WTC11 (cell line): ENCODE measurements around the gene SLC25A22. TPM values are rescaled to one million over a fixed set of nuclear protein-coding genes. Genes with fewer than 3 reads are reported as not detected.

Experiments
- ATAC-seq: fragments of 200-7000 bp; cut with Tn5 transposase; 2 replicates; pipeline ENCODE4 v1.10.0; 2021; ENCODE audit warnings: mild to moderate bottlenecking, moderate library complexity
- CTCF ChIA-PET: fragments of 300-600 bp; sonication (Branson Sonifier 250); formaldehyde crosslinking; loops from one replicate; lab custom pipeline; 2021; ENCODE audit warnings: antibody characterized with exemption; lab: Charles Lee
- POLR2A ChIA-PET: fragments of 350-600 bp; sonication (Branson Sonifier 250); formaldehyde crosslinking; loops from one replicate; lab custom pipeline; 2021; ENCODE audit warnings: antibody characterized with exemption; lab: Charles Lee
- DNase-seq: peaks from one replicate; pipeline ENCODE4 v3.0.0; 2021; ENCODE audit warnings: low spot score
- H3K27ac Mint-ChIP-seq: 2 replicates; pipeline ENCODE4 v1.8.0; 2021; ENCODE audit warnings: mixed read lengths
- H3K27me3 Mint-ChIP-seq: 2 replicates; pipeline ENCODE4 v1.8.0; 2021; ENCODE audit warnings: low read depth, mild to moderate bottlenecking, moderate library complexity, mixed read lengths
- H3K36me3 Mint-ChIP-seq: 2 replicates; pipeline ENCODE4 v1.8.0; 2021; ENCODE audit warnings: mixed read lengths
- H3K4me1 Mint-ChIP-seq: 2 replicates; pipeline ENCODE4 v1.8.0; 2022; ENCODE audit warnings: mixed read lengths
- H3K4me3 Mint-ChIP-seq: 2 replicates; pipeline ENCODE4 v1.8.0; 2021; ENCODE audit warnings: mild to moderate bottlenecking, moderate library complexity, mixed read lengths
- H3K9me3 Mint-ChIP-seq: 2 replicates; pipeline ENCODE4 v1.8.0; 2021; ENCODE audit warnings: mixed read lengths
- ATF1 ChIP-seq: sonication (generic); formaldehyde crosslinking; IDR thresholded peaks from 2 replicates; pipeline ENCODE4 v1.8.1; 2023; ENCODE audit warnings: mild to moderate bottlenecking, moderate library complexity, missing genetic modification reagents
- FOXJ3 ChIP-seq: sonication (generic); formaldehyde crosslinking; IDR thresholded peaks from 2 replicates; pipeline ENCODE4 v1.9.0; 2021; ENCODE audit warnings: missing genetic modification reagents, mild to moderate bottlenecking, borderline replicate concordance
- FOXP1 ChIP-seq: sonication (generic); formaldehyde crosslinking; IDR thresholded peaks from 2 replicates; pipeline ENCODE4 v1.8.0; 2022; ENCODE audit warnings: missing genetic modification reagents, mild to moderate bottlenecking, moderate library complexity, borderline replicate concordance
- HMGA2 ChIP-seq: fragments of 250-450 bp; sonication (Bioruptor Pico); IDR thresholded peaks from 2 replicates; pipeline ENCODE4 v1.4.0; 2021; ENCODE audit warnings: mild to moderate bottlenecking, moderate library complexity
- IRF2 ChIP-seq: sonication (generic); formaldehyde crosslinking; IDR thresholded peaks from 2 replicates; pipeline ENCODE4 v1.8.0; 2022; ENCODE audit warnings: low read depth, missing genetic modification reagents, borderline replicate concordance
- JAZF1 ChIP-seq: fragments of 250-450 bp; sonication (Bioruptor Pico); IDR thresholded peaks from 2 replicates; pipeline ENCODE4 v1.9.0; 2021; ENCODE audit warnings: moderate library complexity, mild to moderate bottlenecking, inconsistent platforms
- NR1H2 ChIP-seq: sonication (generic); formaldehyde crosslinking; IDR thresholded peaks from 2 replicates; pipeline ENCODE4 v1.9.0; 2021; ENCODE audit warnings: mild to moderate bottlenecking, moderate library complexity, missing genetic modification reagents
- RELA ChIP-seq: sonication (generic); formaldehyde crosslinking; IDR thresholded peaks from 2 replicates; pipeline ENCODE4 v1.8.1; 2022; ENCODE audit warnings: missing genetic modification reagents, mild to moderate bottlenecking, borderline replicate concordance
- SOX15 ChIP-seq: fragments of 250-450 bp; sonication (Bioruptor Pico); IDR thresholded peaks from 2 replicates; pipeline ENCODE4 v1.9.0; 2021; ENCODE audit warnings: mild to moderate bottlenecking
- TP53 ChIP-seq: sonication (generic); formaldehyde crosslinking; IDR thresholded peaks from 2 replicates; pipeline ENCODE4 v1.8.1; 2023; ENCODE audit warnings: mild to moderate bottlenecking, missing genetic modification reagents
- ZNF317 ChIP-seq: sonication (generic); formaldehyde crosslinking; IDR thresholded peaks from 2 replicates; pipeline ENCODE4 v1.8.1; 2023; ENCODE audit warnings: low read depth, mild to moderate bottlenecking, moderate library complexity, missing genetic modification reagents, borderline replicate concordance
- ZNF396 ChIP-seq: fragments of 250-450 bp; sonication (Bioruptor Pico); IDR thresholded peaks from 2 replicates; pipeline ENCODE4 v1.8.0; 2021; ENCODE audit warnings: mild to moderate bottlenecking, moderate library complexity, borderline replicate concordance
- ZNF423 ChIP-seq: fragments of 250-450 bp; sonication (Bioruptor Pico); IDR thresholded peaks from 2 replicates; pipeline ENCODE4 v2.1.2; 2022; ENCODE audit warnings: mild to moderate bottlenecking, moderate library complexity
- total RNA-seq: library from RNA; stranded (reverse); gene quantifications from 3 replicates; pipeline ENCODE4 v1.2.3, GENCODE V29; 2021
- TF ChIP-seq, protein P1 (sequence below): fragments of 250-450 bp; sonication (Bioruptor Pico); IDR thresholded peaks from 2 replicates; pipeline ENCODE4 v1.8.0; 2021; ENCODE audit warnings: mild to moderate bottlenecking
- TF ChIP-seq, protein P2 (sequence below): fragments of 250-450 bp; sonication (Bioruptor Pico); conservative IDR thresholded peaks from 2 replicates; pipeline ENCODE4 v1.9.0; 2021; ENCODE audit warnings: mild to moderate bottlenecking
- TF ChIP-seq, protein P3 (sequence below): sonication (generic); formaldehyde crosslinking; IDR thresholded peaks from 2 replicates; pipeline ENCODE4 v1.8.0; 2023; ENCODE audit warnings: missing genetic modification reagents
- TF ChIP-seq, protein P4 (sequence below): fragments of 200-600 bp; IDR thresholded peaks from 2 replicates; pipeline ENCODE4 v1.8.0; 2022; ENCODE audit warnings: antibody characterized with exemption
- TF ChIP-seq, protein P5 (sequence below): sonication (generic); formaldehyde crosslinking; IDR thresholded peaks from 2 replicates; pipeline ENCODE4 v1.8.1; 2022; ENCODE audit warnings: missing genetic modification reagents, borderline replicate concordance
- TF ChIP-seq, protein P6 (sequence below): fragments of 250-450 bp; sonication (Bioruptor Pico); IDR thresholded peaks from 2 replicates; pipeline ENCODE4 v1.9.0; 2021; ENCODE audit warnings: mild to moderate bottlenecking, borderline replicate concordance
- TF ChIP-seq, protein P7 (sequence below): sonication (generic); formaldehyde crosslinking; IDR thresholded peaks from 2 replicates; pipeline ENCODE4 v1.8.1; 2023; ENCODE audit warnings: mild to moderate bottlenecking, missing genetic modification reagents, moderate library complexity

Gene SLC25A22
- total RNA-seq, 1 experiment from 2014 or later = 44.8 TPM

DNA sequence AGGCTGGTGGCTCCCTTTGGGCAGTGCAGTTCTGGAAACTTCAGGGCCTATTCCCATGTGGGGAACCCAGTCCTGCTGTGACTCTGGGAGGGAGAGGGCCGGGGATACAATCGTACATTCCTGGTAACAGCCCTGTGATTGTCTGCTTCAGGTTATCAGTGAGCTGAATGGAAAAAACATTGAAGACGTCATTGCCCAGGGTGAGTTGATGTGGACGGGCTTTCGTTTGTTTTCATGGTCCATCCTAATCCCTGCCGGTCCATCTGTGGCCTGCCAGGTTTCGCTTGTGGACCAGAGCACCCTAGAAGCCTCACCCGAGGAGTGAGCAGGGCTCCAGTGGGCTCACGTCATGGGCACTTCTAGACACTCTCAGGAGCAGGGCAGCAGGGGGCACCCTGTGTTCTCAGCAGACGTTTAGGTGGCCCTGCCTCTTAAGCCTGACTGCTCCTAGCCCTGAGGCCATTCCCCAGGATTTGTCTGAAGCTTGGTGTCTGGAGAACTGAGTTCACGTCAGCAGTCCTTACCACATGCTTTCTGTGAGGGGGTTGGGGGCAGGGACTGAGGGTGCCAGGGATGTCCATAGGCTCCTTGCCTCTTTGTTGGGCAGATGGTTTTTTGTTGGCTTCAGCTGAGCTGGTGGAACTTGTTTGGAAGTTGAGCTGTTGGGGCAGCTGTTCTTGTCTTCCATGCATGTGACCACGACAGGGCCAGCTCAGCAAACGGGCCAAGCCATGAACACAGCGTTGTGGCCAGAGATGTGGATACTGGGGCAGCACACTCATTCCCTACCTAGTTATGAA lies 13.6 kb upstream of the SLC25A22 start:
- H3K36me3 Mint-ChIP-seq = peaks cover 28% of the 10 kb centered on the region
- TF ChIP-seq, protein P1, sequence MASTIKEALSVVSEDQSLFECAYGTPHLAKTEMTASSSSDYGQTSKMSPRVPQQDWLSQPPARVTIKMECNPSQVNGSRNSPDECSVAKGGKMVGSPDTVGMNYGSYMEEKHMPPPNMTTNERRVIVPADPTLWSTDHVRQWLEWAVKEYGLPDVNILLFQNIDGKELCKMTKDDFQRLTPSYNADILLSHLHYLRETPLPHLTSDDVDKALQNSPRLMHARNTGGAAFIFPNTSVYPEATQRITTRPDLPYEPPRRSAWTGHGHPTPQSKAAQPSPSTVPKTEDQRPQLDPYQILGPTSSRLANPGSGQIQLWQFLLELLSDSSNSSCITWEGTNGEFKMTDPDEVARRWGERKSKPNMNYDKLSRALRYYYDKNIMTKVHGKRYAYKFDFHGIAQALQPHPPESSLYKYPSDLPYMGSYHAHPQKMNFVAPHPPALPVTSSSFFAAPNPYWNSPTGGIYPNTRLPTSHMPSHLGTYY (CRISPR knock-in tag) = 0 out of 2 replicates have a peak, but pooled peaks have one; percentile 4
- no peak for TF ChIP-seq RELA (CRISPR knock-in tag)
- H3K27ac Mint-ChIP-seq = peak overlapping the region; percentile 93
- no peaks in the 10 kb centered on the region for H3K27me3 Mint-ChIP-seq
- H3K9me3 Mint-ChIP-seq = no peaks in the 10 kb centered on the region
- H3K4me1 Mint-ChIP-seq = peaks cover 32% of the 10 kb centered on the region
- peak overlapping the region; percentile 92 for H3K4me3 Mint-ChIP-seq
- DNase-seq = no peak
- ChIA-PET POLR2A (no interaction called here), CTCF (interaction anchor here (0.9 kb wide), 1 partner anchor 19 kb away, joined by 3 read pairs; no protein-coding TSS in a partner anchor)
- no peak for ATAC-seq

DNA sequence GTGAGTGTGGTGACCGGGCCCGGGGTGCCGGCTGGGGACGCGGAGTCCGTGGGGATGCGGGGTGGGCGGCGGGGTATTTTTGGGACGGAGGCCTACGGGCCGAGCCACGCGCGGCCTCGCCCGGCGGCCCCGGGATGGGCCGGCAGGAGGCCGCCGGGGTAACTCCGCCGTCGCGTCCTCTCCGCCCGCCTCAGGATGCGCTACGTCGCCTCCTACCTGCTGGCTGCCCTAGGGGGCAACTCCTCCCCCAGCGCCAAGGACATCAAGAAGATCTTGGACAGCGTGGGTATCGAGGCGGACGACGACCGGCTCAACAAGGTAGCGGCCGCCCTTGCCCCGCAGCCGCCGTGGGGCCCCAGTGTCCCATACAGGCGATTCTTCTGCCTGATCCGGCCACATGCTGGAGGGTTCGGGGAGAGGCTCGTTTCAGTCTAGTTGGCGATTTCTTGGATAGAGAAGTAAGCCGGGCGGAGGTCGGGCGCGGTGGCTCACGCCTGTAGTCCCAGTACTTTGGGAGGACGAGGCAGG lies 12.0 kb upstream of the SLC25A22 start:
- H3K9me3 Mint-ChIP-seq = no peaks in the 10 kb centered on the region
- H3K4me3 Mint-ChIP-seq = peak overlapping the region; percentile 92
- peaks cover 28% of the 10 kb centered on the region for H3K36me3 Mint-ChIP-seq
- POLR2A ChIA-PET = interaction anchor here (0.6 to 2.0 kb wide), 6 partner anchors 9 to 25 kb away, joined by 3 to 18 read pairs (median 4); partner anchors contain the start of genes CD151, CRACR2B and PNPLA2
- peak overlapping the region; percentile 68; the same call in 1 of the 2 replicates for H3K27ac Mint-ChIP-seq
- no peak for DNase-seq
- peaks cover 39% of the 10 kb centered on the region for H3K4me1 Mint-ChIP-seq
- no peaks in the 10 kb centered on the region for H3K27me3 Mint-ChIP-seq
- ATAC-seq = no peak
- CTCF ChIA-PET = interaction anchor here (1.6 to 2.2 kb wide), 3 partner anchors 27 to 38 kb away, joined by 6 to 13 read pairs (median 7); no protein-coding TSS in a partner anchor
- TF ChIP-seq NR1H2 (CRISPR knock-in tag) (no peak), SOX15 (CRISPR knock-in tag) (no peak), ZNF317 (no peak), ATF1 (CRISPR knock-in tag) (no peak), ZNF423 (no peak), HMGA2 (no peak), TP53 (CRISPR knock-in tag) (no peak), ZNF396 (no peak), FOXJ3 (CRISPR knock-in tag) (no peak), IRF2 (CRISPR knock-in tag) (no peak), FOXP1 (CRISPR knock-in tag) (no peak), JAZF1 (no peak)
- TF ChIP-seq, protein P2, sequence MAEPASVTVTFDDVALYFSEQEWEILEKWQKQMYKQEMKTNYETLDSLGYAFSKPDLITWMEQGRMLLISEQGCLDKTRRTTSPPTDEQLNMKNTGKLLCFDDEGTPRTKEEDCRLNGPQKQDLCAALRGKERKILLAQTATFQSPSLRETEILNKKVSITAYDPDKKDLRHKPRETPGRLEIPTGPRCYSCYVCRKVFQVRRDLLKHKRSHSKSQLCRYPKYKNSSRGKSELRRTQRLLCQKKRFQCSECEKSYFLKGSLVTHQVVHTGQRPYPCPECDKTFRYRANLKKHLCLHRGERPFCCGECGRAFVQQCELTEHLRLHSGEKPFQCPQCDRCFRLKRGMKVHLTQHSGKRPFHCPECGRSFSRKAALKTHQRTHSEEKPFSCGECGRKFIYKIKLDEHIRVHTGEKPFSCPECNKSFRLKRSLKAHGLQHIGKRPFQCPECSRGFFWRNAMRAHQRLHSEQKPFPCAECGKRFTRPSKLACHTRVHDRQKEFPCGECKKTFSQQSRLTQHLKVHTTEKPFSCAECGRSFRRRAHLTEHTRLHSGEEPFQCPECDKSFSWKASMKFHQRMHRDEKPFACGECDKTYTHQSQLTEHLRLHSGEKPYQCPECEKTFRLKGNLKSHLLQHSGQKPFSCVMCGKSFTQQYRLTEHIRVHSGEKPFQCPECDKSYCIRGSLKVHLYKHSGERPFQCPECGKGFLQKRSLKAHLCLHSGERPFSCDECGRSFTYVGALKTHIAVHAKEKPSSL = no peak
- TF ChIP-seq, protein P3, sequence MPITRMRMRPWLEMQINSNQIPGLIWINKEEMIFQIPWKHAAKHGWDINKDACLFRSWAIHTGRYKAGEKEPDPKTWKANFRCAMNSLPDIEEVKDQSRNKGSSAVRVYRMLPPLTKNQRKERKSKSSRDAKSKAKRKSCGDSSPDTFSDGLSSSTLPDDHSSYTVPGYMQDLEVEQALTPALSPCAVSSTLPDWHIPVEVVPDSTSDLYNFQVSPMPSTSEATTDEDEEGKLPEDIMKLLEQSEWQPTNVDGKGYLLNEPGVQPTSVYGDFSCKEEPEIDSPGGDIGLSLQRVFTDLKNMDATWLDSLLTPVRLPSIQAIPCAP (CRISPR knock-in tag) = peak; percentile 71; the same call in 1 of the 2 replicates
- TF ChIP-seq, protein P4, sequence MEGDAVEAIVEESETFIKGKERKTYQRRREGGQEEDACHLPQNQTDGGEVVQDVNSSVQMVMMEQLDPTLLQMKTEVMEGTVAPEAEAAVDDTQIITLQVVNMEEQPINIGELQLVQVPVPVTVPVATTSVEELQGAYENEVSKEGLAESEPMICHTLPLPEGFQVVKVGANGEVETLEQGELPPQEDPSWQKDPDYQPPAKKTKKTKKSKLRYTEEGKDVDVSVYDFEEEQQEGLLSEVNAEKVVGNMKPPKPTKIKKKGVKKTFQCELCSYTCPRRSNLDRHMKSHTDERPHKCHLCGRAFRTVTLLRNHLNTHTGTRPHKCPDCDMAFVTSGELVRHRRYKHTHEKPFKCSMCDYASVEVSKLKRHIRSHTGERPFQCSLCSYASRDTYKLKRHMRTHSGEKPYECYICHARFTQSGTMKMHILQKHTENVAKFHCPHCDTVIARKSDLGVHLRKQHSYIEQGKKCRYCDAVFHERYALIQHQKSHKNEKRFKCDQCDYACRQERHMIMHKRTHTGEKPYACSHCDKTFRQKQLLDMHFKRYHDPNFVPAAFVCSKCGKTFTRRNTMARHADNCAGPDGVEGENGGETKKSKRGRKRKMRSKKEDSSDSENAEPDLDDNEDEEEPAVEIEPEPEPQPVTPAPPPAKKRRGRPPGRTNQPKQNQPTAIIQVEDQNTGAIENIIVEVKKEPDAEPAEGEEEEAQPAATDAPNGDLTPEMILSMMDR = no peak
- TF ChIP-seq, protein P5, sequence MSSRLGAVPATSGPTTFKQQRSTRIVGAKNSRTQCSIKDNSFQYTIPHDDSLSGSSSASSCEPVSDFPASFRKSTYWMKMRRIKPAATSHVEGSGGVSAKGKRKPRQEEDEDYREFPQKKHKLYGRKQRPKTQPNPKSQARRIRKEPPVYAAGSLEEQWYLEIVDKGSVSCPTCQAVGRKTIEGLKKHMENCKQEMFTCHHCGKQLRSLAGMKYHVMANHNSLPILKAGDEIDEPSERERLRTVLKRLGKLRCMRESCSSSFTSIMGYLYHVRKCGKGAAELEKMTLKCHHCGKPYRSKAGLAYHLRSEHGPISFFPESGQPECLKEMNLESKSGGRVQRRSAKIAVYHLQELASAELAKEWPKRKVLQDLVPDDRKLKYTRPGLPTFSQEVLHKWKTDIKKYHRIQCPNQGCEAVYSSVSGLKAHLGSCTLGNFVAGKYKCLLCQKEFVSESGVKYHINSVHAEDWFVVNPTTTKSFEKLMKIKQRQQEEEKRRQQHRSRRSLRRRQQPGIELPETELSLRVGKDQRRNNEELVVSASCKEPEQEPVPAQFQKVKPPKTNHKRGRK (CRISPR knock-in tag) = no peak
- TF ChIP-seq, protein P6, sequence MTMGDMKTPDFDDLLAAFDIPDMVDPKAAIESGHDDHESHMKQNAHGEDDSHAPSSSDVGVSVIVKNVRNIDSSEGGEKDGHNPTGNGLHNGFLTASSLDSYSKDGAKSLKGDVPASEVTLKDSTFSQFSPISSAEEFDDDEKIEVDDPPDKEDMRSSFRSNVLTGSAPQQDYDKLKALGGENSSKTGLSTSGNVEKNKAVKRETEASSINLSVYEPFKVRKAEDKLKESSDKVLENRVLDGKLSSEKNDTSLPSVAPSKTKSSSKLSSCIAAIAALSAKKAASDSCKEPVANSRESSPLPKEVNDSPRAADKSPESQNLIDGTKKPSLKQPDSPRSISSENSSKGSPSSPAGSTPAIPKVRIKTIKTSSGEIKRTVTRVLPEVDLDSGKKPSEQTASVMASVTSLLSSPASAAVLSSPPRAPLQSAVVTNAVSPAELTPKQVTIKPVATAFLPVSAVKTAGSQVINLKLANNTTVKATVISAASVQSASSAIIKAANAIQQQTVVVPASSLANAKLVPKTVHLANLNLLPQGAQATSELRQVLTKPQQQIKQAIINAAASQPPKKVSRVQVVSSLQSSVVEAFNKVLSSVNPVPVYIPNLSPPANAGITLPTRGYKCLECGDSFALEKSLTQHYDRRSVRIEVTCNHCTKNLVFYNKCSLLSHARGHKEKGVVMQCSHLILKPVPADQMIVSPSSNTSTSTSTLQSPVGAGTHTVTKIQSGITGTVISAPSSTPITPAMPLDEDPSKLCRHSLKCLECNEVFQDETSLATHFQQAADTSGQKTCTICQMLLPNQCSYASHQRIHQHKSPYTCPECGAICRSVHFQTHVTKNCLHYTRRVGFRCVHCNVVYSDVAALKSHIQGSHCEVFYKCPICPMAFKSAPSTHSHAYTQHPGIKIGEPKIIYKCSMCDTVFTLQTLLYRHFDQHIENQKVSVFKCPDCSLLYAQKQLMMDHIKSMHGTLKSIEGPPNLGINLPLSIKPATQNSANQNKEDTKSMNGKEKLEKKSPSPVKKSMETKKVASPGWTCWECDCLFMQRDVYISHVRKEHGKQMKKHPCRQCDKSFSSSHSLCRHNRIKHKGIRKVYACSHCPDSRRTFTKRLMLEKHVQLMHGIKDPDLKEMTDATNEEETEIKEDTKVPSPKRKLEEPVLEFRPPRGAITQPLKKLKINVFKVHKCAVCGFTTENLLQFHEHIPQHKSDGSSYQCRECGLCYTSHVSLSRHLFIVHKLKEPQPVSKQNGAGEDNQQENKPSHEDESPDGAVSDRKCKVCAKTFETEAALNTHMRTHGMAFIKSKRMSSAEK (CRISPR knock-in tag) = no peak
- TF ChIP-seq, protein P7, sequence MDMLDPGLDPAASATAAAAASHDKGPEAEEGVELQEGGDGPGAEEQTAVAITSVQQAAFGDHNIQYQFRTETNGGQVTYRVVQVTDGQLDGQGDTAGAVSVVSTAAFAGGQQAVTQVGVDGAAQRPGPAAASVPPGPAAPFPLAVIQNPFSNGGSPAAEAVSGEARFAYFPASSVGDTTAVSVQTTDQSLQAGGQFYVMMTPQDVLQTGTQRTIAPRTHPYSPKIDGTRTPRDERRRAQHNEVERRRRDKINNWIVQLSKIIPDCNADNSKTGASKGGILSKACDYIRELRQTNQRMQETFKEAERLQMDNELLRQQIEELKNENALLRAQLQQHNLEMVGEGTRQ (CRISPR knock-in tag) = no peak
